A549 (cell line): ENCODE results near the gene CECR2. TPM values are rescaled to one million over a fixed set of nuclear protein-coding genes. Genes with fewer than 3 reads are reported as not detected.

Source experiments
- ATAC-seq, 2 experiments: fragments of 200-7000 bp in 1 of 2; fragments of >200 bp in 1 of 2; cut with Nextera tagmentation in 1 of 2; cut with Tn5 transposase in 1 of 2; 3 replicates each; pipeline versions ENCODE4 v1.8.0 to v1.9.1; 2018 to 2020; ENCODE audit warnings: mild to moderate bottlenecking in 1 of 2, moderate library complexity in 1 of 2
- CTCF ChIA-PET: fragments of 300-600 bp; sonication (Branson Sonifier 250); formaldehyde crosslinking; extraction: SDS; loops from one replicate; lab custom pipeline; 2021; ENCODE audit warnings: antibody characterized with exemption, inconsistent platforms; lab: Yijun Ruan, JAX
- POLR2A ChIA-PET: fragments of 350-600 bp; formaldehyde crosslinking; extraction: SDS; loops from one replicate; lab custom pipeline; 2021; ENCODE audit warnings: antibody characterized with exemption, inconsistent platforms; lab: Yijun Ruan, JAX
- DNase-seq, 2 experiments: peaks; one replicate each; pipeline versions ENCODE4 v3.0.0 to v3.0.0-alpha.2; 2011 to 2016; ENCODE audit warnings: low read depth in 1 of 2, low spot score in 1 of 2
- FAIRE-seq: peaks from 2 replicates; lab custom pipeline; 2011; peaks lifted over from hg19 to GRCh38; lab: Jason Lieb, UNC
- H3K27ac ChIP-seq, 2 experiments: fragments of >200 bp; sonication (Bioruptor Twin); formaldehyde crosslinking; 3 replicates each; pipeline ENCODE4 v1.5.1; 2016 to 2017
- H3K4me1 ChIP-seq: fragments of >200 bp; sonication (Bioruptor Twin); formaldehyde crosslinking; 3 replicates; pipeline ENCODE4 v1.6.1; 2016
- H3K4me2 ChIP-seq: fragments of >200 bp; sonication (Bioruptor Twin); formaldehyde crosslinking; 3 replicates; pipeline ENCODE4 v1.6.1; 2016
- H3K4me3 ChIP-seq: fragments of >200 bp; sonication (Bioruptor Twin); formaldehyde crosslinking; 3 replicates; pipeline ENCODE4 v1.5.1; 2016
- H3K9me3 ChIP-seq: fragments of >200 bp; sonication (Bioruptor Twin); formaldehyde crosslinking; 3 replicates; pipeline ENCODE4 v1.6.1; 2016
- ATOH8 ChIP-seq: fragments of 250-450 bp; sonication (Bioruptor Pico); IDR thresholded peaks from 2 replicates; pipeline ENCODE4 v1.5.0; 2020; ENCODE audit warnings: low read depth, mild to moderate bottlenecking, moderate library complexity
- BCL3 ChIP-seq: fragments of >200 bp; sonication (Bioruptor Twin); formaldehyde crosslinking; IDR thresholded peaks from 3 replicates; pipeline ENCODE4 v1.6.1; 2016
- BHLHE40 ChIP-seq: IDR thresholded peaks from 2 replicates; pipeline ENCODE4 v1.6.1; 2012; ENCODE audit warnings: low read depth, low read length, inconsistent platforms
- CEBPB ChIP-seq, 2 experiments: fragments of >200 bp in 1 of 2; sonication (Bioruptor Twin) in 1 of 2; formaldehyde crosslinking in 1 of 2; IDR thresholded peaks; 2 replicates each; pipeline ENCODE4 v1.6.1; 2012 to 2016
- CHD2 ChIP-seq: fragments of 150-350 bp; IDR thresholded peaks from 2 replicates; pipeline ENCODE4 v1.6.1; 2014; ENCODE audit warnings: low read length; ENCODE audit not compliant: partially characterized antibody
- EHMT2 ChIP-seq: fragments of 200-600 bp; sonication (generic); IDR thresholded peaks from 2 replicates; pipeline ENCODE4 v1.6.1; 2016; ENCODE audit warnings: antibody characterized with exemption, low read depth, mild to moderate bottlenecking, moderate library complexity
- FOSB ChIP-seq: fragments of 250-450 bp; sonication (Bioruptor Pico); IDR thresholded peaks from 2 replicates; pipeline ENCODE4 v1.5.0; 2020; ENCODE audit warnings: mild to moderate bottlenecking, moderate library complexity
- GATA3 ChIP-seq: IDR thresholded peaks from 2 replicates; pipeline ENCODE4 v1.6.1; 2012; ENCODE audit warnings: borderline replicate concordance
- HEYL ChIP-seq: fragments of 250-450 bp; sonication (Bioruptor Pico); IDR thresholded peaks from 2 replicates; pipeline ENCODE4 v1.8.0; 2021; ENCODE audit warnings: mild to moderate bottlenecking, moderate library complexity
- HOXB13 ChIP-seq: fragments of 250-450 bp; sonication (Bioruptor Pico); IDR thresholded peaks from 2 replicates; pipeline ENCODE4 v1.5.0; 2020; ENCODE audit warnings: low read depth, mild to moderate bottlenecking, moderate library complexity
- HOXB5 ChIP-seq: fragments of 250-450 bp; sonication (Bioruptor Pico); IDR thresholded peaks from 2 replicates; pipeline ENCODE4 v1.5.0; 2020; ENCODE audit warnings: mild to moderate bottlenecking, moderate library complexity
- JUN ChIP-seq, 2 experiments: fragments of >200 bp; sonication (Bioruptor Twin); formaldehyde crosslinking; IDR thresholded peaks; 2 replicates in 1 of 2; 3 replicates in 1 of 2; pipeline ENCODE4 v1.6.1; 2016 to 2017
- JUNB ChIP-seq: fragments of >200 bp; sonication (Bioruptor Twin); formaldehyde crosslinking; IDR thresholded peaks from 2 replicates; pipeline ENCODE4 v1.6.1; 2016
- KDM5A ChIP-seq: fragments of 200-600 bp; sonication (generic); IDR thresholded peaks from 2 replicates; pipeline ENCODE4 v1.6.1; 2016; ENCODE audit warnings: antibody characterized with exemption, mild to moderate bottlenecking
- MAFK ChIP-seq: fragments of 450-650 bp; IDR thresholded peaks from 2 replicates; pipeline ENCODE4 v1.6.1; 2014; ENCODE audit not compliant: partially characterized antibody
- MYC ChIP-seq: IDR thresholded peaks from 2 replicates; pipeline ENCODE4 v1.6.1; 2012; ENCODE audit warnings: mild to moderate bottlenecking, inconsistent platforms, low read length, improper control_type of control experiment, borderline replicate concordance
- RAD21 ChIP-seq, 2 experiments: fragments of >200 bp in 1 of 2; sonication (Bioruptor Twin) in 1 of 2; formaldehyde crosslinking in 1 of 2; IDR thresholded peaks in 1 of 2; conservative IDR thresholded peaks in 1 of 2; 2 replicates in 1 of 2; 3 replicates in 1 of 2; pipeline ENCODE4 v1.6.1; 2012 to 2018; ENCODE audit warnings: inconsistent platforms in 1 of 2
- RCOR1 ChIP-seq: fragments of 150-350 bp; IDR thresholded peaks from 2 replicates; pipeline ENCODE4 v1.6.1; 2014; ENCODE audit warnings: antibody characterized with exemption, low read length, low read depth
- REST ChIP-seq: fragments of 200-600 bp; sonication (generic); IDR thresholded peaks from 2 replicates; pipeline ENCODE4 v1.6.1; 2016; ENCODE audit warnings: antibody characterized with exemption, mild to moderate bottlenecking, moderate library complexity
- TP53 ChIP-seq: fragments of 250-450 bp; sonication (Bioruptor Pico); IDR thresholded peaks from 2 replicates; pipeline ENCODE4 v1.5.0; 2021; ENCODE audit warnings: mild to moderate bottlenecking, moderate library complexity
- ZC3H11A ChIP-seq: fragments of 450-650 bp; IDR thresholded peaks from 2 replicates; pipeline ENCODE4 v1.6.1; 2014; ENCODE audit warnings: antibody characterized with exemption, mild to moderate bottlenecking
- ZFP36 ChIP-seq: fragments of 450-650 bp; IDR thresholded peaks from 2 replicates; pipeline ENCODE4 v1.6.1; 2014; ENCODE audit warnings: borderline replicate concordance; ENCODE audit not compliant: partially characterized antibody
- WGBS: methylation state at CpG from one replicate; pipeline ENCODE4 v1.1.6; 2017; ENCODE audit errors: missing lambda C conversion rate; 5-methylcytosine and 5-hydroxymethylcytosine counted together
- polyA plus RNA-seq, 4 experiments: library from polyadenylated mRNA; depleted of rRNA in 3 of 4; stranded (reverse); fragments of >200 nt; fragmentation: RNase III in 1 of 4; extraction: RNeasy Plus Mini Kit Qiagen cat#74134 plus additional on column Dnase treatment in 1 of 4; gene quantifications; 2 replicates in 3 of 4; 3 replicates in 1 of 4; pipeline ENCODE4 v1.2.3, GENCODE V29; 2011 to 2017
- TF ChIP-seq, protein P1 (sequence below): fragments of >200 bp; sonication (Bioruptor Twin); formaldehyde crosslinking; IDR thresholded peaks from 3 replicates; pipeline ENCODE4 v1.5.1; 2016
- TF ChIP-seq, protein P2 (sequence below): fragments of 150-350 bp; IDR thresholded peaks from 2 replicates; pipeline ENCODE4 v1.6.1; 2014; ENCODE audit warnings: low read depth, mild to moderate bottlenecking, low read length
- TF ChIP-seq, protein P3 (sequence below): fragments of >200 bp; sonication (Bioruptor Twin); formaldehyde crosslinking; IDR thresholded peaks from 2 replicates; pipeline ENCODE4 v1.6.1; 2016

The CECR2 gene
- polyA plus RNA-seq, 2 of the 4 experiments (the other 2 are of a cell fraction): 0.01 to 0.06 TPM

- Histone ChIP-seq H3K27ac (no peak overlapping the region), H3K9me3 (no peaks in the 10 kb centered on the region), H3K4me3 (no peak overlapping the region), H3K4me2 (no peak overlapping the region), H3K4me1 (no peaks in the 10 kb centered on the region)
- ATAC-seq (no peak; a peak in 1 of 6 replicates), FAIRE-seq (no peak), DNase-seq (no peak)
- TF ChIP-seq HOXB13 (no peak), JUNB (no peak), RAD21 (conservative IDR thresholded peaks at IDR 0.05 in 1 of 2, IDR thresholded peaks at IDR 0.05 in 1 of 2) (no peak), RCOR1 (no peak), CHD2 (no peak), MAFK (no peak)
- TF ChIP-seq, protein P1, sequence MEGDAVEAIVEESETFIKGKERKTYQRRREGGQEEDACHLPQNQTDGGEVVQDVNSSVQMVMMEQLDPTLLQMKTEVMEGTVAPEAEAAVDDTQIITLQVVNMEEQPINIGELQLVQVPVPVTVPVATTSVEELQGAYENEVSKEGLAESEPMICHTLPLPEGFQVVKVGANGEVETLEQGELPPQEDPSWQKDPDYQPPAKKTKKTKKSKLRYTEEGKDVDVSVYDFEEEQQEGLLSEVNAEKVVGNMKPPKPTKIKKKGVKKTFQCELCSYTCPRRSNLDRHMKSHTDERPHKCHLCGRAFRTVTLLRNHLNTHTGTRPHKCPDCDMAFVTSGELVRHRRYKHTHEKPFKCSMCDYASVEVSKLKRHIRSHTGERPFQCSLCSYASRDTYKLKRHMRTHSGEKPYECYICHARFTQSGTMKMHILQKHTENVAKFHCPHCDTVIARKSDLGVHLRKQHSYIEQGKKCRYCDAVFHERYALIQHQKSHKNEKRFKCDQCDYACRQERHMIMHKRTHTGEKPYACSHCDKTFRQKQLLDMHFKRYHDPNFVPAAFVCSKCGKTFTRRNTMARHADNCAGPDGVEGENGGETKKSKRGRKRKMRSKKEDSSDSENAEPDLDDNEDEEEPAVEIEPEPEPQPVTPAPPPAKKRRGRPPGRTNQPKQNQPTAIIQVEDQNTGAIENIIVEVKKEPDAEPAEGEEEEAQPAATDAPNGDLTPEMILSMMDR: no peak
- TF ChIP-seq, protein P2, sequence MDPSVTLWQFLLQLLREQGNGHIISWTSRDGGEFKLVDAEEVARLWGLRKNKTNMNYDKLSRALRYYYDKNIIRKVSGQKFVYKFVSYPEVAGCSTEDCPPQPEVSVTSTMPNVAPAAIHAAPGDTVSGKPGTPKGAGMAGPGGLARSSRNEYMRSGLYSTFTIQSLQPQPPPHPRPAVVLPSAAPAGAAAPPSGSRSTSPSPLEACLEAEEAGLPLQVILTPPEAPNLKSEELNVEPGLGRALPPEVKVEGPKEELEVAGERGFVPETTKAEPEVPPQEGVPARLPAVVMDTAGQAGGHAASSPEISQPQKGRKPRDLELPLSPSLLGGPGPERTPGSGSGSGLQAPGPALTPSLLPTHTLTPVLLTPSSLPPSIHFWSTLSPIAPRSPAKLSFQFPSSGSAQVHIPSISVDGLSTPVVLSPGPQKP: no peak
- POLR2A ChIA-PET: no interaction called here
- WGBS: 73% methylated on average over 5 of the region's 5 CpGs
- CTCF ChIA-PET: interaction anchor here (2.7 kb wide), 1 partner anchor 9 kb away, joined by 17 read pairs; no protein-coding TSS in a partner anchor
These were observed 179.4 kb downstream of the CECR2 start for GRCh38 chr22:17548756-17549035.

DNA sequence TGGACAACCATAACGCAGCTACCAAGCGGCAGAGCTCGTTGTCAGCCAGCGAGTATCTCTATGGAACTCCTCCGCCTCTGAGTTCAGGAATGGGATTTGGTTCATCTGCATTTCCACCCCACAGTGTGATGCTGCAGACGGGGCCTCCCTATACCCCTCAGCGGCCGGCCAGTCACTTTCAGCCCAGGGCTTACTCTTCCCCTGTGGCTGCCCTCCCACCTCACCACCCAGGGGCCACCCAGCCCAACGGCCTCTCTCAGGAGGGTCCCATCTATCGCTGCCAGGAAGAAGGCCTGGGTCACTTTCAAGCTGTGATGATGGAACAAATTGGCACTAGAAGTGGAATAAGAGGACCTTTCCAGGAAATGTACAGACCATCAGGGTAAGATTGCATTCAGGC is 179.9 kb downstream of the CECR2 start:
- ATAC-seq (no peak), FAIRE-seq (no peak), DNase-seq (no peak)
- ChIA-PET CTCF (interaction anchor here (0.6 to 2.7 kb wide), 2 partner anchors 9 to 67 kb away, joined by 3 to 17 read pairs; no protein-coding TSS in a partner anchor), POLR2A (no interaction called here)
- WGBS: 76% methylated on average over 9 of the region's 10 CpGs
- TF ChIP-seq HOXB5 (CRISPR knock-in tag) (no peak), BHLHE40 (no peak), JUN (IDR thresholded peaks at IDR 0.05) (no peak), ATOH8 (CRISPR knock-in tag) (no peak), MYC (no peak), ZFP36 (no peak), HEYL (CRISPR knock-in tag) (no peak), CEBPB (IDR thresholded peaks at IDR 0.05) (no peak), GATA3 (no peak), TP53 (CRISPR knock-in tag) (no peak), FOSB (CRISPR knock-in tag) (no peak), BCL3 (no peak), RCOR1 (no peak), RAD21 (conservative IDR thresholded peaks at IDR 0.05 in 1 of 2, IDR thresholded peaks at IDR 0.05 in 1 of 2) (no peak), ZC3H11A (no peak), KDM5A (no peak), REST (no peak), EHMT2 (no peak)
- TF ChIP-seq, protein P3, sequence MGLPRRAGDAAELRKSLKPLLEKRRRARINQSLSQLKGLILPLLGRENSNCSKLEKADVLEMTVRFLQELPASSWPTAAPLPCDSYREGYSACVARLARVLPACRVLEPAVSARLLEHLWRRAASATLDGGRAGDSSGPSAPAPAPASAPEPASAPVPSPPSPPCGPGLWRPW: no peak
- TF ChIP-seq, protein P1: no peak
- H3K4me3 ChIP-seq: no peak overlapping the region
- no peak overlapping the region for H3K27ac ChIP-seq
- H3K9me3 ChIP-seq: no peaks in the 10 kb centered on the region
- no peaks in the 10 kb centered on the region for H3K4me1 ChIP-seq
- no peak overlapping the region for H3K4me2 ChIP-seq
